ENCODE data around the gene LILRA6.
"Not testable (repeated sequence)": the region's sequence is repeated elsewhere in the genome, so short reads cannot be mapped to it uniquely, and the experiment has no call there.

LILRA6 gene

DNA sequence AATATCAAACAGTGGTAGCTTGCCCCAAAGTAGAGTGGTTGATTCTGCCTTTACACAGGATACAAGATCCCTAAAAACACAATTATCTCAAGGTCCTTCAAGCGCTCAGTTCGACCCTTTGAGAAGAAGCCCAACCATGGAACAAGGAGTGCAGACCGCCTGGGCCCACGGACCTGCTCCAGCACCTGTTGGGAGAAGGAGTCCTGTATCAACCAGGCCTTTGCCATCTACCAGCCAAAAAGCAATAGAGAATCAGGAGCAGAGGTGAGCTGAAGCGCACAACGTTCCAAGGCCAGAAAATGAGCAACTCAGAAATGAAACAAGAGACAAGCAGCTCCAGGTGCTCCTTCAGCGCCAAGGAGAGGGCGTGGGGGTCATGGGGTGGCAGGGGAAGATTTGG, 13.4 kb downstream of the LILRA6 start:
- FAIRE-seq, result no peak

DNA sequence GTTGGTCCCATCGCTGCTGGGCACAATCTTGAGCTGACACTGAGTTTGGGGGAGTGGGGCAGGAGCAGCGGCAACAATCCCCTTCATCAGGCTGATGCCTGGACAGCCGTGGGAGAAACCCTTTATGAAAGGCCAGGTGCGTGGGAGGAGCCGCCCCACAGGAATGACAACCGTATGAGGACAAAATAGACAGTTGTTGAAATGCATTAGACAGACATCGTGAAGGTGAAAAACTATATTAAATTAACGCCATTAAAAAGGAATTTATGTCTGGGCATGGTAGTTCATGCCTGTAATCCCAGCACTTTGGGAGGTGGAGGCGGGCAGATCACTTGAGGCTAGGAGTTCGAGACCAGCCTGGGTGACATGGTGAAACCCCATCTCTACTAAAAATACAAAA, 18.0 kb downstream of the LILRA6 start:
- not testable (repeated sequence) for FAIRE-seq

DNA sequence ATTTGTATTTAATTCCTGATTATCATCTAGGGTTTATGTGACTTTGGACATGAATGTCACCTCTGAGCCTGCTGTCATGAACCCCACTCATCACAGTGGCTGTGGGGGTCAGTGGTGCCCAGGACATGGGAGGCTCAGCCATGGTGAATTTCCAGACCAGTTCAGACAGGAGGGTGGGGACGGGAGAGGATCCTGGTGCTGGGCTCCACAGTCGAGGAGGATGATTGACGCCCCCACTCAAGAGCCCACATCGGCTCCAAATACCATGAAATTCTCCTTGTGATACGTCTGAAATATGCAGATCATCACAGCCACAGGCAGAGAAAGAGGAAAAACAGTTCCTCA, 18.7 kb downstream of the LILRA6 start:
- not testable (repeated sequence) for FAIRE-seq

DNA sequence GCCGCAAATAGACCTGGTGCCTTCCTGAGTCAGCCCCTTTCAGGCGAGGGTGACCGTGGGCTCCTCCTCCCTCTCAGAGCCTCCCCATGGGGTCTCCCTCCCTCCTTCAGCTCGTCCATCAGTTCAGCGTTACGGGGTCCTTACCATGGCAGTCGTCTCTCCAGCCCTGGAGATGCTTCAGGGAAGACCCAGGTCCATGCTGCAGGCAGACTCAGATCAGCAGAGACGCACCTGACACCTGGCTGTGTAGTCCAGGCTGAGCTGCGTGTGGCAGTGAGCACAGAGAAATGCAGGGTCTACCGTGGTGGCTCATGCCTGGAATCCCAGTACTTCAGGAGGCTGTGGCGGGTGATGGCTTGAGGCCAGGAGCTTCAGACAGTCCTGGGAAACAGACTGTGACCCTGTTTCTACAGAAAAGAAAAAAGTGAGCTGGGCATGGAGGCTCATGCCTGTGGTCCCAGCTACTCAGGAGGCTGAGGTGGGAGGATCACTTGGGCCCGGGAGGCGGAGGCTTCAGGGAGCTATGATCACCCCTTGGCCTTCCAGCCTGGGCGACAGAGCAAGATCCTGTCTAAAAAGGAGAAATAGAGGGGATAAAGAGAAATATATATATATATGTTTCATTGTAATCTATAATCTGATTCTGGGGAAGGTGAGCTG, 19.2 kb downstream of the LILRA6 start:
- not testable (repeated sequence) for FAIRE-seq

DNA sequence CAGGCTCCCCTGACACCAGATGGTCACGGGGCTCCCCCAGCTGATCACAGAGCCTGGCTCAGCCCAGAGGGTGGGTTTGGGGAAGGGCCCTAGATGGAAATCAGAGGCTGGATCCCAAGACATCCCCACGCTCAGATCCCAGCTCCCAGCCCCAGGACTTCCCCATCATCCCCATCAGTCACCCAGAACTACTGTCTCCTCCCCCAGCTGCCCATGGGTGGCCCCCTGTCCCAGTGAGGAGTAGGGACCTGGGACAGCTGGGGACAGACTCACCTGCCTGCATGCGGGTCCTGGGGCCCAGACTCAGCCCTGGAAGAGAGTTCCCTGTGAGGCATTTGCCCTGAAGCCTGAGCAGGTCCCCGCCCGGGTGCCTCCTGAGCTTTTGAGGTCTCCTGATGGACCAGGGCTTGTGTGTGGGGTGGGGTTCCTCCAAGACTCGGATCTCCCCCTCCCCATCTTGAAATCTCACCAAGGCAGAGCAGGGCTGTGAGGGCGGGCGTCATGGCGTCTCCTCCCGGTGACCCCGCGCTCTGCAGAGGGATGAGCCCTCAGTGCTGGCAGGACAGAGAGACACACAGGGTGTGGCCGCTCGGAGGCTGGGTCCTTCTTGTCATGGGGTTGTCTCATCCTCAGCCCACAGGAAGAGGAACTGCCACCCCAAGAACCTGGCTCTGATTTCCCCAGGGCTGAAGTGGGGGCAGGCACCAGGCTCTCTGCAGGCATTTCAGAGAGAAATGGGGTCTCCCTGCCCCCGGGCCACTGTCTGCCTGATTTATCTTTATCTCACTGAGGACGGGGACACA, 19.9 kb downstream of the LILRA6 start, which contains the start of gene LILRB3:
Gene LILRB3, minus strand, starts transcription at position 534 of the 803 bp plus-strand sequence. Its CDS starts 31 bp downstream, at position 503.
- not testable (repeated sequence) for FAIRE-seq

DNA sequence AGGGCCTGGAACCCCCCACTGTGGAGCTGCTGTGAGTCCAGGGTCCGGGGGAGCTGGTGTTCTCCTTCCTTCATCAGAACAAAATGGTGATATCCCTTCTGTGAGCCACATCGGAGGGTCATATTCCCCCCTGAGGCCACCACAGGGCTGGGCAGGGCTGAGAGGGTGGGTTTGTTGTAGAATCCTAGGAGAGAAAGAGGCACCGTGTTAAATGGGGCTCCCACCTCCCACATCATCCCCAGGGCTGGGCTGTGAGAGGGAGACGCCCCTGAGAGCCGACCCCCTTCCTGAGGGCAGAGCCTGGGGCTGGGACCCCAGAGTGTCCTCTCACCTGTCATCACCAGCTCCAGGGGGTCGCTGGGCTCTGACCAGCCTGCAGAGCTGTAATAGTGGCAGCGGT, 20.6 kb downstream of the LILRA6 start:
- not testable (repeated sequence) for FAIRE-seq

DNA sequence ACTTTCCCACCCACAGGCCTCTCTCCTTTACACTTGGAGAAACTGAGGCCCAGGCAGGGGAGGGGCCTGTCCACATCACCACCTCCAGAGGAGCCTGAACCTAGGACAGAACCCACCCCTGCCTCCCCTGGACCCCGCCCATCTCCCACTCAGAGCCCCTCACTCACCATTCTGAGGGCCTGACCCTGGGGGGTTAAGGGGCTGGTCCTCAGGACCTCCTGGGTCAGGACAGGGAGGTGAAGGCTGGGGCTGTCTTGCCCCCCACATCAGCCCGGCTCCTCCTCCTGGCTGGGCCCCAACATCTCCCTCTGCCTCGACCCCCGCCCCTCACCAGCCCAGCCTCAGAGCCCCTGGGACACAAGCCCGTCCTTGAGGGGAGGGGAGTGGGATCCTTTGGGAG, 22.9 kb downstream of the LILRA6 start:
- not testable (repeated sequence) for FAIRE-seq

DNA sequence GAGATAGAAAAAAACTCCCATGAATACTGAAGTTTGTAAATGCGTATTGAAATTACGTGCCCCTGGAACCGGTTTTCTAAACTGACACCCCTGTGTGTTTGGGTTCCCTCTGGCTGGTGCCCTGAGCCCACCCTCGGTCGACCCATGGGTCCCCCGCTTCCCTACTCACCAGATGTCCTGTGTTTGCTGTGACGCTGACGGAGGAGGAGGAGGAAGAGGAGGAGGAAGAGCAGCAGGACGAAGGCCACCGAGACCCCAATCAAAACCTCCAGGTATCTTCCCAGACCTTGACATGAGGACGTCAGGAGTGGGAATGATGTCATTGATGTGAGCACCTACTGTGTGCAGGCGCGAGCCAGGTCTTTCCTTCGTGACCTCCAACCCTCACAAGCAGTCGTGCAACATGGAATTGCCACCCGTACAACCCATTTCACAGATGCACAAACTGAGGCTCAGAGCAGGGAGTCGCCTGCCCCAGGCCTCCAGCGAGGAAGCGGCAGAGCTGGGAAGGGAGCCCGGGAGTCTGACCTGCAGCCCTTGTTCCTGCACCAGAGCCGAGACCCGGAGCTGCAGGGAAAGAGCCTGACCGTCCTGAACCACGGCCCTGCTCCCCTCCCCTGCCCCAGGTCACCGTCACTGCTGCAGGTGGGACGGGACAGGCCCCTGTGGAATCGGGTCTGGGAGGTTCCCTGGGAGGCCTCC, 23.5 kb downstream of the LILRA6 start:
- no peak for FAIRE-seq

DNA sequence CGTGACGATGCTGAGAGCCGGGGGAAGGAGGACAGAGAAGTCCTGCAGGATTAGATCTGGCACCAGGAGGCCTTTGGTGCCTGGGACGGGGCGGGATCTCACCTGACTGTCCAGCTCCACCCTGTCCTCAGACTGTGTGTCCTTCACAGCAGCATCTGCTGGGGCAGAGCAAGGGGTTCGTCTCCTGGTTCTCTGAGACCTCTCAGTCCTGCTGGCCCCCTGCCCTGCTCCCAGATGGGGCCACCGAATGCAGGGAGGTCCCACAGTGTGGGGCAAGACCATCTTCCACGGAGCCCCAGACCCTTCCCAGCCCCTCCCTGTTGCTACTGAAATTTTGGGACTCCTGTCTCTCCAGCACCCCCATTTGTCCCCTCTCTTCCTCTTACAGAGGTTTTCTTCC, 24.3 kb downstream of the LILRA6 start:
- FAIRE-seq, result no peak

DNA sequence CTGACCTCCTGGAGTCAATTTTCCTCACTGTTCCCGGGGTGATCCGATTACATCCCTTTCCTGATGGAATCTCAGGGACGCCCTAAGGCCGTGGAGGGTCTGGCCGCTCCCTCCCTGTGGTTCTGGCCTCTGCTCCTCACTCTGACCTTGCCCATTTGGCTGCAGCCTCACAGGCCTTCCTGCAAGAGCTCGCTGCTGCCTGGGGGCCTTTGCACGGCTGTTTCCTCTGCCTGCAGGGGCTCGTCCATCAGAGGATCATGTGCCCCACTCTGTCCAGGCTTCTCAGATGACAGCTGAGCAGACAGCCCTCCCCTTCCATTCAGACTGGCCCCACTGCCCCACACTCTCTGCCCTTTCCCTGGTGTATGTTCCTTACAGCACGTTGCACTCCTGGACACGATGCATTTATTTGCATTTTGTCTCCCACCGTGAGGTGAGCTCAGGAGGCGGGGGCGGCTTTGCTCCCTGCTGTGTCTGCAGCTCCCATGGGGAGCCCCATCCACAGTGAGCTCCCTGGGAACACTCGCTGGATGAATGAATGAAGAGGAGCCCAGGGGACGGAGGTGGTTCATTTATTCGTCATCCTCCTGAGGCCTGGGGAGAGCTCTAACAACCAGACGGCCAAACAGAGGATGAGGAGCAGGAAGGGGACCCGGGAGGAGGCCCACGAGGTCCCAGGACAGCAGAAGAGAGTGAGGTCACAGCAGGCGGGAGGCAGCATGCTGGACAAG, 24.9 kb downstream of the LILRA6 start:
- not testable (repeated sequence) for FAIRE-seq

DNA sequence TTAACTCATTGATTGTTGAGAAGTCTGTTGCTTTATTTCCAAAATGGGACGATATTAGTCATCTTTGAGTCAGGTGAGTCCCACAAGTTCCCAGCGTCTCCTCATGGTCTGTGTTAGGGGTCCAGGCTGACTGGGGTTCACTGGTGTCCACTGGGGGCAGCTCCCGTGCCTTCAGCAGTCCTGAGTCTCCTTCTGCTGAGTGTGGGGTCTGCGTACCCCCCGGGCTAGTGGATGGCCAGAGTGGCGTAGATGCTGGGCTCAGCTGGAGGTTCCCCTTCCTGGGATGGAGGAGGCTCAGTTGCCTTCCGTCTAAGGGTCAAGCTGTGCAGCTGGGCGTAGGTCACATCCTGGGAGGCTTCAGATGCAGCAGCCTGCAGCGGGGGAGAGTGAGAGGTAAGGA, 25.7 kb downstream of the LILRA6 start:
- FAIRE-seq, result no peak

DNA sequence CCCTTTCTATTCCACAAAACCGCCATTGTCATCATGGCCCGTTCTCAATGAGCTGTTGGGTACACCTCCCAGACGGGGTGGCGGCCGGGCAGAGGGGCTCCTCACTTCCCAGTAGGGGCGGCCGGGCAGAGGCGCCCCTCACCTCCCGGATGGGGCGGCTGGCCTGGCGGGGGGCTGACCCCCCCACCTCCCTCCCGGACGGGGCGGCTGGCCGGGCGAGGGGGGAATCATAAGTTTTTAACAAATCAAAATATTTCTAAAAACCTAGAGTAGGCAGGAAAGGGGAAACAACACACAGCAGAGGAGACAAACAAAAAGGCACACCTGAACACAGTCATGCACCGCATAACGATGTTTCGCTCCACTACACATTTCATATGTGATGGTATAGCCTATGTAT, 27.9 kb downstream of the LILRA6 start:
- not testable (repeated sequence) for FAIRE-seq

DNA sequence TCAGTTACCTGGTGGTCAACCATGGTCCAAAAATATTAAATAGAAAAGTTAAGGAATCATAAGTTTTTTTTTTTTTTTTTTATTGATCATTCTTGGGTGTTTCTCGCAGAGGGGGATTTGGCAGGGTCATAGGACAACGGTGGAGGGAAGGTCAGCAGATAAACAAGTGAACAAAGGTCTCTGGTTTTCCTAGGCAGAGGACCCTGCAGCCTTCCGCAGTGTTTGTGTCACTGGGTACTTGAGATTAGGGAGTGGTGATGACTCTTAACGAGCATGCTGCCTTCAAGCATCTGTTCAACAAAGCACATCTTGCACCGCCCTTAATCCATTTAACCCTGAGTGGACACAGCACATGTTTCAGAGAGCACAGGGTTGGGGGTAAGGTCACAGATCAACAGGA, 28.4 kb downstream of the LILRA6 start:
- not testable (repeated sequence) for FAIRE-seq

DNA sequence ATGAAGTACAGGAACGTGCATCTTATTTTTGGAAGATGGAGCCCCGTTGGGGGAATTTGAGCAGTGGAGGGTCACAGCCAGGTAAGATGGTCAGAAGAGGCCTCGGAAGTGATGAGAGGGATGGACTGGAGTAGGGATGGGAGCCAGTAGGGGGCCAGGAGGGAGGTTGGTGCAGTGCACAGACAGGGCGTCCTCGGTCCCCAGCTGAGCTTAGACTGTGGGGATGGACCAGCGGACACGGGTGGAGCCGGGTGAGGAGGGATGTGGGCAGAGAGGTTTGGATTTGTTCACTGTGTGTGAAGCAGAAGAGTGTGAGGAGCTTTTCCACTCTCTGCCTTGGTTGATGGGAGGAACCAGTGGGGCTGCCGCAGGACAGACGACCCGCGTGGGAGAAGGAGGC, 31.4 kb downstream of the LILRA6 start:
- FAIRE-seq, result no peak

DNA sequence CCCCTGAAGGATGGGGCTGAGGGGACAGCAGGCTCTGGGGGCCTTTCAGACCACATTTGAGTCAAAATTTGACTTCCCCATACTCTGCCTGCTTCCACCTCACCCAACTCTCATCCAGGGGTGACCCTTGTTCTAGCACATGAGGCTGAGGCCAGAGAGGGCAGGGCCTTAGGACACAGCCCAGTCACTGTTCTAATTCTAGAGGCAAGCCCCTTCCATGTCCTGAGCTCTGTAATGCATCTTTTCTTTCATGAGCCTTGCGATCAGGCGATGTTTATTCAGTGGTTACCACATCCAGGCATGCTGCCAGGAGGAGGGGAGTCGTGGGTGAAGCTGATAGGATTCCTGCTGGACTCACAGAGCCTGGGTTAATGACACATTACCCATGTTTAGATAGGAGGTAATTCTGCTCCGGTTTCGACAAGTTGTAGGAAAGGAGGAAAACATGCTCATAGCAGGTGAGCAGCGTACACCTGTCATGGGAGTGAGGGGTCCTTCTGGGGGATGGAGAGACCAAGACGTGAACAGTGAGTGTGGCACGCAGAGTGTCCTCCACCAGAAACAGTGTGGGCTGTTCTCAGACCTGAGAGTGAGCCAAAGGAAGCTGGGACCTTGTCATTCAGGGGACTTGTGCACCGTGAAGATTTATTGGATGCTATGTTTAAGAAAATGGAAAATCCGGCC, 32.6 kb downstream of the LILRA6 start:
- peak; percentile 94 for FAIRE-seq

DNA sequence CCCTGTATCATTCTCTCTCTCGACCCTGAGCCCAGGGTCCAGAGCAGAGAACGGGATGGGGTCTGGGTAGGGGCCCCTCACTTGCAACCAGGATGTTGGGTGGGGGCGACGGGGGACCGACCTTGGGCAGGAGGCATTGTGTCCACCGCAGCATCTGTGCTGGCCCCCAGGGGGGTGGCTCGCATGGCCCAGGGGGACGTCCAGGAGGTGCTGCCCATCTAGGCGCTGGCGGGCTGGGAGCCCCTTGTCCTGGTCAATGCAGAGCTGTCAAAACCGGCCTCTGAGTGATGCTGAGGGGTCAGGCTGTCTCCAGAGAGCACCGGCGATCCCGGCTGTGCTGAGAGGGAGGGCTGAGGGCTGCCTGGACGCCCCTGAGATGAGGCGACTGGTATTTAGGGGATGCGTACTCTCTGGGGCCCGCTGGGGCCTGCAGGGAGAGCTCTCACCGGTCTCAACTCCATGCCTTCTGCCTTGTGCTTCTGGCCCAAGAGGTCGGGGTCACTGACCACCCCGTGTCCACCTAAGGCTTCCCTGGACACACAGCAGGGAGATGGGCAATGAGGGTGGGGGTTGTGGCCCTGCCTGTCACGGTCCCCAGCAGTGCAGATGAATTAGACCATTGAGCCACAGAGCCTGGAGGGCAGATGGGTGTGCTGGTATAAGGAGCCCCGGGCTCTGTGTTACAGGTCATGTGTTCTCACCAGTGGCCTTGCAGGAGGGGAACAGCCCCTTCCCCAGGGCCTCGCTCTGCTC, 33.4 kb downstream of the LILRA6 start:
- FAIRE-seq, result no peak

DNA sequence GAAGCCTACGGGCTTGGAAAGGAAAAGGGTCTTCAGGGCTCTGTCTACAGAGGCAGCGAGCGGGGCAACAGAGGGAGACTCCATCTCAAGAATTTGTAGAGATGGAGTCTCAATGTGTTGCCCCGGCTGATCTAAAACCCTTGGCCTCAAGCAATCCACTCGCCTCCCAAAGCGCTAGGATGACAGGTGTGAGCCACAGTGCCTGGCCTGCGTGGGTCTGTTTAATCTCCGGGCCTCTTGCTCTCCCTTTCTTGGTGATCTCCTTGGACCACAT, 33.9 kb downstream of the LILRA6 start:
- peak; percentile 49 for FAIRE-seq

DNA sequence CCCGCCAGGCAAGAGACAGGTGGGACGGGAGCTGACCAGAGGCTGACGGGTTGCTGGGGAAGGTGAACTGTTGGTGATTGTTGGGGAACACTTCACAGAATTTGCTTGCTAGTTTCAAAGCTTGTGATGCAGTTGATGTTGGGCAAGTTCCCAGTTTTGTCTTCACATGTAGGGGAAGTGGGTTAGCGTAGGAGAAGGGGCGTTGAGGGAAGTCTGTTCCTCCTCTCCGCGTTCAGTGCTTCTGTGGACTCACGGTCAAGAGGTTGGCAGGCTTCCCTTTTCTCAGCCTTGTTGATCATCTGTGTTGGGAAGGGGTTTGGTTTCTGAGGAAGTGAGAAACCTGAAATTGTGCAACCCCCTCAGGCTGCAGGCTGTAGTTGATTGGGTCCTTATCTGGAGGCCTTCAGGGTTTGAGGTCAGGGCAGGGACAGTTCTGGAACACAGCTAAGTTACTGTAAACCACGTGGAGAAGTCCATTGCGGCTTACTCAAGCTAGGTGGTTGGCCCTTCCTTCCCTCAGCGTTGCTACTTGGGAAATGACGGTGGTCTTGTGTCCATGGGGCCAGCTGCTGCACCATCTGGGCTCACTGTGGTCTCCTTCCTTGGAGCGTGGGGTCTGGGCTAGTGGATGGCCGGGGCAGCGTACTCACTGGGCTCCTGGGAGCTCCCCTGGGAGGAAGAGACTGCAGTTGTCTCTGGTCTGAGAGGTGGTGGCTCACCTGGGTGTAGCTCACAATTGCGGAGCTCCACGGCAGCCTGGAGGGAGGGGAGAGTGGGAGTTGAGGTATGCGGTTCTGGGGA, 34.4 kb downstream of the LILRA6 start:
- FAIRE-seq, result peak; percentile 82

DNA sequence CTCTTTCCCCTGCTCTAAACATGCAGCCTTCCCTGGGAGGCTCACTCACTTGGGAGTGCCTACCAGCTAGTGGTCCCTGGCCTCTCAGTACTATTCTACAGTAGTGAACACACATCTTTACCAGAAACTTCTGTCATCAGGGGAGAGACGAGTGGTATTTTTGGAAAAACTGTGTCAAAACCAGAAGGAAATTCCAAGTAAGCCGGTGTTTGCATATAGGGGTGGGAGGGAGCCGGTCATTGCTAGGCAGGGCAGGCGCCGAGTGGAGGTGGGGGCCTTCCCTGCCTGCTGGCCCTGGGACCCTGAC, 35.0 kb downstream of the LILRA6 start:
- FAIRE-seq, result no peak

DNA sequence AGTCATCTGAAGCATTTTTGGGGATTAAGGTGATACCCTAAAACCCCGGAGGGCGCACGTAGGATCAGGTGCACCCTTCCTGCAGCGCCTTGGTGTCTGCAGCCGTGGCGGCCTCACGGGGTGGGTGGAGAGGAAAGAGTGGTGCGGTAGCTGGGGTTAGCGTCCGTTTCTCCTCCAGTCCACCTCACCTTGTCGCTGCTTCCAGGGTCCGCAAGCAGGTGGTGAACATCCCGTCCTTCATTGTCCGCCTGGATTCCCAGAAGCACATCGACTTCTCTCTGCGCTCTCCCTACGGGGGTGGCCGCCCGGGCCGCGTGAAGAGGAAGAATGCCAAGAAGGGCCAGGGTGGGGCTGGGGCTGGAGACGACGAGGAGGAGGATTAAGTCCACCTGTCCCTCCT, 35.4 kb downstream of the LILRA6 start:
- not testable (repeated sequence) for FAIRE-seq

DNA sequence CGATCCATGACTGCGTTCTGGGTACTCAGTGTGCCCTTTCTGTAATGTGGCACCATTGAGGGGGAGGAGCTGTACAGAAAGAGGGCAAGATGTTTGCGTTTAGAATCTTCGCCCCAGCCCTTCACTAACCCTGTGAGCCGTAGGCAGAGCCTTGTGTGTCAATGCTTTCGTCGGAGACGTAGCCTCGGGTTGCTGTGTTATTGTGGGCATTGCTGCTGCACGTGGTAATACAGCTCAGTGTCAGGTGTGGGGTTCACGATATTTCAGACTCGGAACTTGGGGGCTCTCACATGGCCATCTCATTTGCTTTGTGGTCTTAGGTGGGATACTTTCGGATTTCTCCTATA, 35.8 kb downstream of the LILRA6 start:
- FAIRE-seq, result no peak
